Middle frontal gyrus (tissue), 1 donor: ENCODE data around the gene CPLANE2.
"Not testable (repeated sequence)": the region's sequence is repeated elsewhere in the genome, so short reads cannot be mapped to it uniquely, and the experiment has no call there.

Experiments used
- DNase-seq: peaks from one replicate; pipeline ENCODE4 v3.0.0-alpha.2; 2015; ENCODE audit warnings: low spot score; ENCODE audit errors: extremely low spot score

Gene CPLANE2

DNA sequence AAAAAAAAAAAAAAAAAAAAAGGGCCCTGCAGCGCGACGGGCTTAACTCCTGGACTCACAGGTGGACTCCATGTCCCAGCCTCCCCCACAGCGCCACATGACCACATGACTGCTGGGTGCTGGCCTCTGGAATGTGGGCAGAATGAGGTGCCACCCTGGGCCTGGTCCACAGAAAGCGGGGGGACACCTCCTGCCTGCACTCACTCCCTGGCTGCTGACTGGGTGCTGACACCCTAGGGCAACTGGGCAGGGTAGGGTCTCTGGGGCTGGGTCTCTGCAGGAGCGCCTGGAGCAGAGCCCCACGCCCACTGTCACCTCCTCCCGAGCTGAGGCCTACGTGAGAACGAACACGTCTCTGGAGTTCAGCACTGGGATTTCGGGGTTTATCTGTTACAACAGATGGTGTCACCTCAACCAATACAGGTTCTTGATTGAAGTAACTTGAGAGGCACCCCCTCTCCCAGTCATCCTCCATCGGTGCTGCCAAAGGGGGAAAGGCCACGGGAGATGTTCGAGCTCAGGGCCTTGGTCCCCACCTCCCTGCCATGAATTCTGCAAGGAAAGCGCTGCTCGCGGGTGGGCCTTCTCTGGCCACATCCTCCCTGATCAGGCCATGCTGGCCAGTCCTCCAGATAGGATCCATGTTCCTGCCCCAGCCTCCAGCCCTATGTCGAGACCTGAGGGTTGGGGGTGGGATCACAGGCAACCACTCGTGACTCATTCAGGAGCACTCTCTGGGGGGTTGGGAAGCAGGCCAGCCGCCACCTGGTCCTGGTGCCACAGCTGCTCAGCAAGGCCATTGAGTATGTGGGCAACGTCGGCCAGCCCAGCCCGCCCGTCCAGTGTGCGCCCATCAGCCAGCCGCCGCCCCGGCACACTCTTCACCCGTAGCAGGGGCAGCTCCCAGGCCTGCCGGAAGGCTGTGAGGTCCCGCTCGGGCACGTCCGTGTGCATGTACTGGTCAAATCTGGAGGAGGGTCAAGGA is 5.4 kb downstream of the CPLANE2 start:
- no peak for DNase-seq

DNA sequence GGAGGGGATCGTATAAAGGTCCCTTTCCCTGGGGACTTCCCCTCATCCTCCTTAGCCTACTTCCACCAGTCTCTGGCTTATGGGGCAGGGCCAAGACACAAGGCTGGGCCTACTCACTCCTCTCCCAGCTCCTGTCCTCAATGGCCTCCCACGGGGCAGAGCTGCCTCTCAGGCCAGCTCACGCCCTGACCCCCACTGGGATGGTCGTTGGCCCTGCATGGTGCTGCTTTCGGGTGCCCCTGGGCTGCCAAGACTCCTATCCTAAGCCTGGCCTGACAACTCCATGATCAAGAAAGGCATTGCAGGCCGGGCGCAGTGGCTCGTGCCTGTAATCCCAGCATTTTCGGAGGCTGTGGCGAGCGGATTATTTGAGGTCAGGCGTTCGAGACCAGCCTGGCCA is 6.2 kb downstream of the CPLANE2 start:
- DNase-seq, result no peak

DNA sequence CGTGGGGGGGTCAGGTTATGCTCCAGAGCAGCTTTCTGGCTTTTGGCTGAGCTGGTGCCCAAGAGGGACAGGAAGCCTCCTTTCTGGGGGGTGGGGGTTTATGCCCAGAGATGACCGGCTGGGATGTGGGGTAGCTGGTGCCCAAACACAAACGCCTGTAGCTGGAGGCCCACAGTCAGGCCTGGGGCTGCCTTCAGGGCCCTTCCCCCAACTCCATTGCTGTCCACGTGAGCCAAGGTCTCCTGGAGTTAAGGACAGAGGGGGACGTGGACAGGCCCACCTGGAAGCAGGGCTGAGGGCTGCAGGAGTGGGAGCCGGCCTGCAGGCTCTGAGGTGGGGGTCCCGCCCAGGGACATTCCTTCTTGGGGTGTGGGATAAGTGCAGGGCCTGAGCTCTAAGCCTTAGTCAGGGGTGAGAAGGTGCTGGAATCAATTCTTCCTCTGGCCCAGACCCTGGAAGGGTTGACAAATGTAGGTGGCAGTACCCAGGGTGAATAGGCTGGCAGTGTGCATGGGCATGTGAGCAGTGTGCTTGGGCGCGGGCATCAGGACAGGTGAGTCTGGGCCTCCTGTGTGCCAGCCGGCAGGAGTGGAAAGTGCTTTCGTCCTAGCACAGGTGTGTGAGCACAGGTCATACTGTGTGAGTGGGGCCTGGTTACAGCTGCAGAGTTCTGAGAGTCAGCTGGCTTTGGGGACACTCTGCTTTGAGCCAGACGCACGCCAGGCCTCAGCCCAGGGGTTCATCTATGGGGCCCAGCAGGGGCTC is 6.8 kb downstream of the CPLANE2 start:
- DNase-seq, result no peak

DNA sequence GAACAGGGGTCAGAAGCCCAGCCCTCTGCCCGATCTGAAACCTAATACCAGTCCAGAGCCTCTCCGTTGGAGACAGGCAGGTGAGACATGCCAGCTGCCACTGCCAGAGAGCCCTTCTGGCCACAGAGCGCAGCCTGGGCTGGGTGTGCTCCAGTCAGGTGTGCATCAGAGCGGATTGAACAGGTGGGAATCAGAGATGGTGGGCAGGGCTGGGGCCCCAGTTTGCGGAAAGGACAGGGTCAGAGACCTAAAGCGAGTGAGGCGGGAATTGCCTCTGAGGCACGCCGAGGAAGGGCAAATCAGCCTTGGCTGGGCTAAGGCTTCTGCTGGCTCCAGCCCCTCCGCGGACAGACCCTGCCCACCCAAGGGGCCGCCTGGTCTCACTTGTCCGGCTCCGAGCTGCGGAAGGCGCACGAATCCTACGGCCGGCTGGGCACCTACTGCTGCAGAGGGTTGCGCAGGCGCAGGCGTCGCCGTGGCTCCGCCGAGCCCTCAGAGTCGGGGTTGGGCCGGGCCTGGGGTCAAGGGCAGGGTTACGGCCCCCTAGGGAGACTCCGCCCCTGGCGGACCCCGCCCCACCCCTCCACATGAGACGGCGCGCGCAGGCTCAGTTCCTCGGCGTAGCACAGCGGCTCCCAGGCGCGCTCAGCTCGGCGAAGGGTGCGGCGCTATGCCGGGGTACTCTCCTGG is 10.3 kb downstream of the CPLANE2 start:
- no peak for DNase-seq

DNA sequence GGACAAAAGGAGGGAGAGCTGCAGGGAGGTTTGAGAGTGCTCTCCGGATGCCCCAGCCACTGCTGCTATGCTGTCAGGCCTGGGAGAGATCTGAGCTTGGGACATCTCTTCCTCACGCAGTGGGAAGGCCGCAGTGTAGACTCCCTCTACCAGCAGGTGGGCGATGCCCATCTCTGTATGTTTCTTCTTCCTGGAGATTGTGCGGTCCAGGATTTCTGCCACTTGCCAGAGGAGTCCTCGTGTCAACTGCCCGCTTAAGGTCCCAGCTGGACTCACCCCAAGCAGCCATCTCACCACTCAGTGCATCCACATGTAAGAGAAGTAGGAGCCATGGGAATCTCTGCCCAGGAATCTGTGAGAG is 10.9 kb downstream of the CPLANE2 start:
- DNase-seq, result no peak

DNA sequence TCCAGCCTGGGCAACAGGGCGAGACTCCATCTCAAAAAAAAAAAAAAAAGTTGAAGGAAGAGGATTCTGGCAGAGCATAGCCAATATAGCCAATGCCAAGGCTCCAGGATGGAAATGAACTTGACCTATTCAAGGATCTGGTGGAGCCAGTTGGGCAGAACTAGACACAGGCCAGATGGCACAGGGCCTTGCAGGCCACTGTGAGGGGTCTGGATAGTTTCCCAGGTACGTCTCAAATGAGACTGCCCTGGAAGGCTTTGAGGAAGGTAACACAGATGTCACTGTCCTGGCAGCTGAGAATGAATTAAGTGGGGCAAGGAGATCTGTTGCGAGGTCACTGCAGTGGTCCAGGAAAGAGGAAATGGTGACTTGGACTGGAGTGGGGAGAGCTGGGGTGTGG is 12.5 kb downstream of the CPLANE2 start:
- DNase-seq, result no peak

DNA sequence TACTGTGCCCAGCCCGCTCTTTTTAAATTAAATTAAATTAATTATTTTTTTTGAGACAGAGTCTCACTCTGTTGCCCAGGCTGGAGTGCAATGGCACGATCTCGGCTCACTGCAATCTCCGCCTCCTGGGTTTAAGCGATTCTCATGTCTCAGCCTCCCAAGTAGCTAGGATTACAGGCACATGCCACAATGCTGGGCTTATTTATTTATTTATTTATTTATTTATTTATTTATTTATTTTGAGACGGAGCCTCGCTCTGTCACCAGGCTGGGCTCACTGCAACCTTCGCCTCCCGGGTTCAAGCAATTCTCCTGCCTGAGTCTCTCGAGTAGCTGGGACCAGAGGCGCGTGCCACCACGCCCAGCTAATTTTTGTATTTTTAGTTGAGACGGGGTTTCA is 14.3 kb downstream of the CPLANE2 start:
- DNase-seq, result not testable (repeated sequence)

DNA sequence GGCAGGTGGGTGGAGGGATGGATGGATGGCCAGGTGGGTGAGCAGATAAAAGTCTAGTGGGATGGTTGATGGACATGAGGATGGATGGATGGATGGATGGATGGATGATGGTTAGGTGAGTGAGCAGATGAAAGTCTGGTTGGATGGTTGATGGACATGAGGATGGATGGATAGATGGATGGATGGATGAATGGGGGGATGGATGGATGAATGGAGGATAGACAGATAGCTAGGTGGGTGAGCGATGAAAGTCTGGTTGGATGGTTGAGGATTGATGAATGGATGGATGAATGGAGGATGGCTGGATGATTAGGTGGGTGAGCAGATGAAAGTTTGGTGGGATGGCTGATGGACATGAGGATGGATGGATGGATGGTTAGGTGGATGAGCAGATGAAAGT is 15.5 kb downstream of the CPLANE2 start:
- DNase-seq, result no peak

DNA sequence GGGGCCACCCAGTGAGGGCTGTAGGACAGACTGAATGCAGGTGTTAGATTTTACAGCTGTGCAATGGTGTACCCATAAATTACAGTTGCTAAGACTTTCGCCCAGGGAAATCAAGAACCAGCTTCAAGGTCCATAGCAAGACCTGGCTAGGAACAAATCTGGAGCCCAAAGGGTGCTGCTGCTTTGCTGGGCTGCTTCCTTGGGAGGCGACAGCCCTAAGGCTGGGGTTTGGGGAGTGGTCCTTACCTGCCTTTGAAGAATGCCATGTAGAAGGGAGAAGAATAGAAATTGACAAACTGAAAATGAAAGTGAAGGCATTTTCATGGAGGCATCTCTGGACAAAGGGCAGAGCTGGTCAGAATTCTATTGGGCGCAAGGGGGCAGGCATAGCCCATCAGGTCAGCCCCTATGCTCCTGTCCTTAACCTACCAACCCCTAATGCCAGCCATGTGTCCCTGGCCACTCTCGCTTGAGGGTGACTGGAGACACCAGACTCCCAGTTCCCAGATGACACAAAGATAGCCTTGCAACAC is 16.9 kb downstream of the CPLANE2 start:
- DNase-seq, result no peak

DNA sequence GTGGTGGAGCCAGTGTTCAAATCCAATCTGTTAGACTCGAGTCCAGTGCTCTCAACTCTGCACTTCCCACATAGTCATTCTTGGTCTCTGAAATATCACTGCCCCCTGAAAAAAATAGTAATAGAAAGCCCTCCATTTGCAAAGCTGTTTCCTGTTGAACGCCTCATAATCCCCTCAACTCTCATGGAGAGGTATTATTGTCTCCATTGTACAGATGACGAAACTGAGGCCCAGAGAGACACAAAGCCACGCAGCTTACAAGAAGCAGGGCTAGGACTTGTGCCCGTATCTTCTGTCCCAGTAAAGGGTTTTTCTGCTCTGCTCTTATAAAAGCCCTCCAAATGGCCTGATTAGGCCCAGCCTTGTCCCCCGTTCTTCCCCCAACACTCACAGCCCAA is 18.3 kb downstream of the CPLANE2 start:
- DNase-seq, result no peak

DNA sequence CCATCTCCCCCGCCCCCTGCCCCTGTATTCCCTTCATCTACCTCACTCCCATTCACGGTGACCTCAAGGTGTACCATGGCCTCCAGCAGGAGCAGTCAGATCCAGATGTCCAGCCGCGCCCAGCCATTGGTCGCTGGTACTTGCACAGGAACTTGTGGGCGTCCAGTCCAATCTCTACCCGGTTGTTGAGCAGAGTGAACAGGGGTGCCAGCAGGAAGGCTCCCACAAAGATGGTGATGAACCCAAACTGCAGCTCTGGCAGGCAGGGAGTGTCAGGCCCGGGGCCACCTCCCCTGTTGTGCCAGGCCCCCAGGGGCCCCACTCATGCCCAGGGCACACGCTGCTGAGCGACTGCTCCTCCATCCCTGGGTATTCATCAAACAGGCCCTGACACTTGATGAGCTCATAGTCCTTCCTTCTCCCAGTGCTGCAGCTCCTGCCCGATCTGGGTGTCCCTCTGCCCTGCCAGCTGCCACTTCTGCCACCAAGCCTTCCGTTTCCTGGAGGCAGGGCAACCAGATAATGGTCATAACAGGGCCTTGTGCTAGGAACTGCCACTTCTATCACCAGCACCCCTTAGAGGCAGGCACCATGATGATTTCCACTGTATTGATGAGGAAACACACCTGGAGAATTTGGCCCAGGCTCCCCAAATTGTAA is 18.8 kb downstream of the CPLANE2 start:
- DNase-seq, result no peak

DNA sequence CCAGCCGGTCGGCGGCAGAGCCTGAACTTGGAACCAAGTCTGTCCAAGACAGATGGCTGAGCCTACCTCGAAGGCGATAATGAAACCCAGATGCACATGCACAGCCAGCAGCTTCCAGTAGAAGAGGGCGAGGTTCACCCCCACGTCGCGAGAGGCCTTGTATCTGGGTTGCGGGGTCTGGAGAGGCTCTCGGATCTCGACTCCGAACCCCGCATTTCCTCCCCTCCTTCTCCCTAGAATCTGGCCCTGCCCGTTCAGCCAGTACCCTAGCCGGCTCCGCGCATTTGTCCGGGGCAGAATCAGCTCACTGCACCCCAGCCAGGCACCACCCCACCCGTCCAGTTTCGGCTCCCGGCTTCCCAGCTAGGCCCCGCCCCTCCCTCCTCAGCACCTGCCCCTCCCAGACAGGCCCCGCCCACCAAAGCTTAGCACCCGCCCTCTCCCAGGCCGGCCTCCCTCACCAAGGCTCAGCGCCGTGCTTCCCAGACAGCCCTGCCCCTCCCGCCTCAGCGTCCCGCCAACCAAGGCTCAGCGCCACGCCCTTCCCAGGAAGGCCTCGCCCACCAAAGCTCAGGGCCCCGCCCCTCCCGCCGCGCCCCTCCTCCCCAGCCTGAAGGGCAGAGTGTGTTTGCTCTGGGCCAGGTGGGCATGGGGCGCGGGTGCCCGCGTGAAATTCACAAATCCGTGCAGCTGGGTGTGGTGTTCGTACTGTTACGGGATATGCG is 19.8 kb downstream of the CPLANE2 start:
- peak; percentile 61 for DNase-seq

DNA sequence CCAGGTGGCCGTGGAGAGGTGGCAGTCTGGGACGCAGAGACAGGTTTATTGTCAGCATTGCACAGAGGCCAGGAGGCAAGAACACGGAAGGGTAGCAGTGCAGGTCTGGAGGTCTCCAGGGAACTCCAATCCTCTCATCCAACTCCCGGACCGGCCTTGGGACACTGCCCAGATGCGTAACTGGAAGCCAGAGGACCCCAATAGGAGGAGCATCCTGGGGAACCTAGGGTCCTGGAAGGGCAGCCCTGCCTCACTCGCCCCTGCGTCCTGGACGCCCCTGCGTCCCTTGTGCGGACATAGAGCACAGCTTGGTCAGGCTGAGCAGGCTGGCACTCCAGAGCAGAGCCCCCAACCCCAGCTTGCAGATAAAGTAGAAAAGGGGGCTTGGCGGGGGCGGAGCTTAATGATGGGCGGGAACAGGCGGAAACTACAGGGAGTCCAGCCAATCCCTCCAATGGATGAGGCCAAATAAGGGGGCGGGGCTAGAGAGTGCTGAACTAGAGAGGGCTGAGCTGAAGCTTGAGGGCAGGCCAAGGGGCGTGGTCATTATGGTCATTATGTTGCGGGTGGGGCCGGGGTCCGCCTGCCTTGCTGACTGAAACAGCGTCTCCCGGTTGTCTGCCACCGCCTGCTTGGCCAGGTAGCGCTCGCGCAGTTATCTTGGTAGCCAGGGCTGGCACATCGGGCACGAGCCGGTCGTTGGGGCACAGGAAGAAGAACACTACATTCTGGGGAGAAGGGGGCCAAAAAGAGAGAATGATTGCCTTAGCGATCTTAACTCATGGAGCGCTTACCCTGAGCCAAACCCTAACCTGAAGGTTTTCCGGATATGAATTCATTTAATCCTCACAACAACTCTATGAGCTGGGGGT is 20.9 kb downstream of the CPLANE2 start:
- no peak for DNase-seq

DNA sequence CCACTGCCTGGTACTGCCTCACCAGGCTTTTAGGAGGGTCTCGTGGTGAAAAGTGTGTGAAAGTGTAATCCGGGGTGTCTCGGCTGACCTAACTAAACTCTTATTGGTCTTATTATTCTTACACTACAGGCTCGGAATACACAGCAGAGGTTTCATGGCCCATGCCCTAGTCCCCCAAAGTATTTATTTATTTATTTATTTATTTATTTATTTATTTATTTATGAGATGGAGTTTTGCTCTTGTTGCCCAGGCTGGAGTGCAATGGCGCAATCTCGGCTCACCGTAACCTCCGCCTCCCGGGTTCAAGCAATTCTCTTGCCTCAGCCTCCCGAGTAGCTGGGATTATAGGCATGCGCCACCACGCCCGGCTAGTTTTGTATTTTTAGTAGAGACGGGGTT is 21.7 kb downstream of the CPLANE2 start:
- not testable (repeated sequence) for DNase-seq

DNA sequence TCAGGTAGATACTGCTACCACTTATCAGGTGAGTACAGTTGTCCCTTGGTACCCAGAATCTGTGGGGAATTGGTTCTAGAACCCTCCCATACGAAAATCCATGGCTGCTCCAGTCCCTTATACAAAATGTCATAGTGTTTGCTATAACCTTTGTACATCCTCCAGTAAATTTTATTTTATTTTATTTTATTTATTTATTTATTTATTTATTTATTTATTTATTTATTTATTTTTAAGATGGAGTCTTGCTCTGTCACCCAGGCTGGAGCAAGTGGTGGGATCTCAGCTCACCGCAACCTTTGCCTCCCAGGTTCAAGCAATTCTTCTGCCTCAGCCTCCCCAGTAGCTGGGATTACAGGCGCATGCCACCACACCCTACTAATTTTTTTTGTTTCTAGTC is 23.4 kb downstream of the CPLANE2 start:
- not testable (repeated sequence) for DNase-seq

DNA sequence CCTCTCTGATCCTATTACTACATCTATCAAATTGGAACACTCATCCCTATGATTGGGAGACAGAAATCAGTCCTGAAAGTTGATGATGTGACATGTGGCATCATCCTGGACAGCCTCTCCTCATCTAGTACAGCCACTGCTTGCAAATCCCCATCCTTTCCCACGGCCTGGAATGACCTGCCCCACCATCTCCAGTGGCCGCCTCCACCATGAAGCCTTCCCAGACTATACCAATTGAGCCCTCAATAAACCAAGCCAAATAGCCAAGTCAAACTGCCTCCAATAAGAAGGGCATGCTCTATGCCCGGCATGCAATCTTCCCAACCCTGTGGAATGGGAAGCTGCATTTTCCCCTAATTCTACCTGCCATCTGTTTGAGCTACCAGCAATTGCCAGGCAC is 24.0 kb downstream of the CPLANE2 start:
- DNase-seq, result no peak

DNA sequence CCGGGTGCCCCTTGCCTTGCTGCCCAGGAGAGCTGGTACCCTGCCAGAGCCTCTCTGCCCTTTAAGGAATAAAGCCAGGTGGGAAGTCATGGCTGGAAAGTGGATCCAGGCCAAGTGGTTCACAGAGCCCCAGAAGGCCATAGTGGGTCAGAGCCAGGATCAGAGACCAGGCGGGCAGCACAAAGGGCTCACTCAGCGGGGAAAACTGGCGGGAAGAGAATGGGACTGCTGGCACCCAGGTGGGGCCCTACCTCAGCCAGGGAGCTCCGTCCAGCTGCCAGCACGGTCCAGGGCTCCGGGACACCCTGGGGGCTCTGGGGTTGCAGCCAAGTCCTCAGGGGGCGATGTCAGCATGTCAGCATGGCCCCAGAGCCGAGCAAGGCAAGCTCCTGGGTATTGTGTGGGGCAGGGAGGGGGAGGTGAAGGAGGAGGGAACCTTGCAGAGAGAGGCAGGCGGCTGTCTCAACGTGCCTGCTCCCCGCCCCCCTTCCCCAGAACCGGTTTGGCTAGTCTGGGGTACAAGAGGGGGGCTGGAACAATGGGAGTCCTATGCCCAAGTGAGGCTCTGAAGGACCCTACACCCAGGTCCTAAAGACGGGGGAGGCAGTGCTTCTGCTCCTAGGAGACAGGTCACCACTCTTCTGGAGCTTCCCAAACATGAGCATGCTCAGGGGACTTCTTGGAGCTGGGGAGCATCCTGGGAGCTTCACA is 24.6 kb downstream of the CPLANE2 start, which contains the start of gene ARHGEF19:
ARHGEF19 (minus strand) TSS at position 402 of the 711 bp plus-strand sequence. CDS start 3,598 bp downstream, outside the sequence.
- DNase-seq, result no peak

DNA sequence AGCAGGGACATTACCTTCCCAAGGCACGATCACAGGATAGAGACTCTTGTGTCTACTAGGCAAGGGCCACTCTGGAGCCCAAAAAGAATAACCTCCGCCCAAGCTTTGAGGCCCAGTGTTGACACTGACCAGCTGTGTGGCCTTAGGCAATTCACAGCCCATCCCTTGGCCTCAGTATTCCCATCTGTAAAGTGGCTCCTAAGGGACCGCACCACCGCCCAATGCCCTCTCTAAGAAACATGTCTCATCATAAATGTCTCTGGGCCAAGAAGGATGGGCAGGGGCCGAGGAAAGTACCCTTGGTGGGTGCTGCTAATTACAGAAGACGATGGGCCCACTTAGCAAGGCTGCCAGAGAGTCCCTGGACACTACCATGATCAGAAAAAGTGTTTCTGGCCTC is 25.2 kb downstream of the CPLANE2 start:
- DNase-seq, result no peak

DNA sequence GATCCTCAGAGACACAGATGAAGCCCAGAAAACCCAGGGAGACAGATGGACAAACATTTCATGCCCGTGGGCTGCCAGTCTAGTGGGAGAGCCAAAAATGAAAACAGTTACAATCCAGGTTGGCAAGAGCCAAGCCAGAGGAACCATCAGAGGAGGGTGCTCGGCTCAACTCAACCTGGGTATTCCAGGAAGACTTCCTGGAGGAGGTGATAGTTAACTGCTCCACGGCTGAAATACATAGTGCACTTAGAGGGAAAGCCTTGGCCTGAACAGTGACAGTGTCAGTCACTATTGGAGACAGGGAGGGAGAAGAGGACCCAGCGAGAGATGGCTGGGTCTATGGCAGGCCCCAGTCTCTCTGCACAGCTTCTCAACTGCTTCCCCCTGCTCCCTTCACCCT is 26.4 kb downstream of the CPLANE2 start:
- no peak for DNase-seq
